Thymus (tissue), 11 donors: ENCODE results near the gene TMEM132D. TPM values are rescaled to one million over a fixed set of nuclear protein-coding genes. Genes with fewer than 3 reads are reported as not detected.
"Not testable (repeated sequence)": the region's sequence is repeated elsewhere in the genome, so short reads cannot be mapped to it uniquely, and the experiment has no call there.

Experiments
- DNase-seq, 9 donors: peaks; one replicate each; pipeline ENCODE4 v3.0.0-alpha.2; 2013; ENCODE audit warnings: low spot score in 9 of 9, low read depth in 6 of 9, missing footprints in 1 of 9
- H3K27ac ChIP-seq, 2 donors: one replicate each; pipeline ENCODE4 v1.5.1; 2013; ENCODE audit warnings: control low read depth in 1 of 2, low read depth in 1 of 2, low read length in 1 of 2, mild to moderate bottlenecking in 1 of 2, moderate library complexity in 1 of 2
- H3K27me3 ChIP-seq, 2 donors: one replicate each; pipeline ENCODE4 v1.5.1; 2013; ENCODE audit warnings: low read length in 1 of 2; ENCODE audit not compliant: control insufficient read depth in 2 of 2, insufficient read depth in 1 of 2
- H3K36me3 ChIP-seq, 2 donors: one replicate each; pipeline ENCODE4 v1.5.1; 2013; ENCODE audit warnings: low read length in 1 of 2, mild to moderate bottlenecking in 1 of 2, moderate library complexity in 1 of 2; ENCODE audit not compliant: control insufficient read depth in 2 of 2, insufficient read depth in 2 of 2
- H3K4me1 ChIP-seq, 2 donors: one replicate each; pipeline ENCODE4 v1.5.1; 2013; ENCODE audit warnings: low read length in 2 of 2; ENCODE audit not compliant: control insufficient read depth in 2 of 2, insufficient read depth in 2 of 2
- H3K4me3 ChIP-seq, 2 donors: one replicate each; pipeline ENCODE4 v1.5.1; 2013; ENCODE audit warnings: low read length in 2 of 2, control low read depth in 1 of 2, mild to moderate bottlenecking in 1 of 2
- H3K9me3 ChIP-seq, 2 donors: one replicate each; pipeline ENCODE4 v1.5.1; 2013; ENCODE audit warnings: low read length in 1 of 2, mild to moderate bottlenecking in 1 of 2; ENCODE audit not compliant: control insufficient read depth in 2 of 2, insufficient read depth in 1 of 2
- WGBS: extraction: QIAGEN DNeasy Blood & Tissue Kit; methylation state at CpG from one replicate; pipeline ENCODE4 v1.1.7; 2013; 5-methylcytosine and 5-hydroxymethylcytosine counted together
- polyA plus RNA-seq: library from polyadenylated mRNA; stranded (reverse); fragments of 200-250 nt; gene quantifications from one replicate; pipeline ENCODE4 v1.2.3, GENCODE V29; 2013
- total RNA-seq: library from RNA; stranded (reverse); fragments of 120-200 nt; gene quantifications from one replicate; pipeline ENCODE4 v1.2.4, GENCODE V29; 2013
- donor health status: healthy.

Gene TMEM132D
- total and polyA plus RNA-seq, 2 donors = 0.02 TPM; not detected in 1

GRCh38 chr12:129551441-129551840 is 352.4 kb downstream of the TMEM132D start:
- H3K27ac ChIP-seq = no peak overlapping the region
- no peak for DNase-seq
- 88% methylated on average over 3 of the region's 3 CpGs for WGBS
- no peaks in the 10 kb centered on the region for H3K27me3 ChIP-seq
- no peaks in the 10 kb centered on the region for H3K4me1 ChIP-seq
- H3K9me3 ChIP-seq = peaks cover 0 to 18% of the 10 kb centered on the region in 2 donors
- no peaks in the 10 kb centered on the region for H3K36me3 ChIP-seq
- no peak overlapping the region for H3K4me3 ChIP-seq

GRCh38 chr12:129550353-129550752 is 353.5 kb downstream of the TMEM132D start:
- no peak overlapping the region for H3K4me3 ChIP-seq
- peaks cover 0 to 15% of the 10 kb centered on the region in 2 donors for H3K9me3 ChIP-seq
- WGBS = 68% methylated on average over 3 of the region's 3 CpGs
- H3K4me1 ChIP-seq = no peaks in the 10 kb centered on the region
- no peaks in the 10 kb centered on the region for H3K27me3 ChIP-seq
- DNase-seq = no peak
- no peaks in the 10 kb centered on the region for H3K36me3 ChIP-seq
- no peak overlapping the region for H3K27ac ChIP-seq

GRCh38 chr12:129549656-129550055 is 354.2 kb downstream of the TMEM132D start:
- Histone ChIP-seq H3K4me3 (no peak overlapping the region), H3K9me3 (peaks cover 0 to 15% of the 10 kb centered on the region in 2 donors), H3K4me1 (no peaks in the 10 kb centered on the region), H3K36me3 (no peaks in the 10 kb centered on the region), H3K27me3 (no peaks in the 10 kb centered on the region), H3K27ac (no peak overlapping the region)
- 87% methylated on average over 5 of the region's 5 CpGs for WGBS
- DNase-seq = no peak

- H3K9me3 ChIP-seq = peaks cover 0 to 15% of the 10 kb centered on the region in 2 donors
- not testable (repeated sequence) for H3K4me1 ChIP-seq, H3K36me3 ChIP-seq, H3K4me3 ChIP-seq, H3K27ac ChIP-seq, DNase-seq, H3K27me3 ChIP-seq
- WGBS = 62% methylated on average over 2 of the region's 2 CpGs
Measured at GRCh38 chr12:129549020-129549419, 354.8 kb downstream of the TMEM132D start.

GRCh38 chr12:129544716-129545115 is 359.1 kb downstream of the TMEM132D start:
- Histone ChIP-seq H3K4me1 (no peaks in the 10 kb centered on the region), H3K27ac (no peak overlapping the region), H3K36me3 (no peaks in the 10 kb centered on the region), H3K27me3 (no peaks in the 10 kb centered on the region), H3K4me3 (no peak overlapping the region), H3K9me3 (no peaks in the 10 kb centered on the region)
- DNase-seq = no peak
- 93% methylated on average over 6 of the region's 6 CpGs for WGBS

GRCh38 chr12:129540954-129541353 is 362.9 kb downstream of the TMEM132D start:
- WGBS = 94% methylated on average over 5 of the region's 5 CpGs
- Histone ChIP-seq H3K36me3 (no peaks in the 10 kb centered on the region), H3K4me3 (no peak overlapping the region), H3K27ac (no peak overlapping the region), H3K9me3 (no peaks in the 10 kb centered on the region), H3K4me1 (no peaks in the 10 kb centered on the region), H3K27me3 (no peaks in the 10 kb centered on the region)
- no peak for DNase-seq

- no peaks in the 10 kb centered on the region for H3K4me1 ChIP-seq
- DNase-seq = no peak
- no peaks in the 10 kb centered on the region for H3K27me3 ChIP-seq
- no peaks in the 10 kb centered on the region for H3K36me3 ChIP-seq
- H3K9me3 ChIP-seq = no peaks in the 10 kb centered on the region
- no peak overlapping the region for H3K27ac ChIP-seq
- 81% methylated on average over 3 of the region's 3 CpGs for WGBS
- H3K4me3 ChIP-seq = no peak overlapping the region
Measured at GRCh38 chr12:129540249-129540648, 363.6 kb downstream of the TMEM132D start.

GRCh38 chr12:129538724-129539335 is 365.0 kb downstream of the TMEM132D start:
- DNase-seq, H3K27ac ChIP-seq, H3K9me3 ChIP-seq, H3K36me3 ChIP-seq, H3K4me1 ChIP-seq, H3K27me3 ChIP-seq, H3K4me3 ChIP-seq: not testable (repeated sequence)
- WGBS = 93% methylated on average over 15 of the region's 15 CpGs

- no peak for DNase-seq
- H3K27me3 ChIP-seq = no peaks in the 10 kb centered on the region
- no peak overlapping the region for H3K4me3 ChIP-seq
- no peaks in the 10 kb centered on the region for H3K36me3 ChIP-seq
- H3K4me1 ChIP-seq = no peaks in the 10 kb centered on the region
- 82% methylated on average over 3 of the region's 3 CpGs for WGBS
- H3K27ac ChIP-seq = no peak overlapping the region
- no peaks in the 10 kb centered on the region for H3K9me3 ChIP-seq
Measured at GRCh38 chr12:129538137-129538536, 365.7 kb downstream of the TMEM132D start.
